Sigmoid colon (tissue), 7 donors: ENCODE data around the gene PKMYT1. TPM values are rescaled to one million over a fixed set of nuclear protein-coding genes. Genes with fewer than 3 reads are reported as not detected.

Experiments used
- DNase-seq: peaks from one replicate; pipeline ENCODE4 v3.0.0-alpha.2; 2019
- H3K27ac ChIP-seq, 4 donors: fragments of 200-600 bp; sonication (generic); one replicate each; pipeline ENCODE4 v1.5.1; 2016 to 2019; ENCODE audit warnings: mild to moderate bottlenecking in 1 of 4
- H3K27me3 ChIP-seq, 3 donors: fragments of 200-600 bp; sonication (generic); one replicate each; pipeline ENCODE4 v1.5.1; 2019; ENCODE audit warnings: mild to moderate bottlenecking in 1 of 3
- H3K36me3 ChIP-seq, 4 donors: fragments of 200-600 bp; sonication (generic); one replicate each; pipeline ENCODE4 v1.5.1; 2016 to 2019
- H3K4me1 ChIP-seq, 4 donors: fragments of 200-600 bp; sonication (generic); one replicate each; pipeline ENCODE4 v1.5.1; 2017 to 2019
- H3K4me3 ChIP-seq, 4 donors: fragments of 200-600 bp; sonication (generic); one replicate each; pipeline ENCODE4 v1.5.1; 2017 to 2019; ENCODE audit warnings: mild to moderate bottlenecking in 2 of 4, moderate library complexity in 1 of 4
- H3K9me3 ChIP-seq, 4 donors: fragments of 200-600 bp in 3 of 4; sonication (generic) in 3 of 4; one replicate each; pipeline versions ENCODE4 v1.5.1 to v1.6.1; 2013 to 2019
- EP300 ChIP-seq, 4 donors: sonication (generic); formaldehyde crosslinking; IDR thresholded peaks; one replicate each; pipeline ENCODE4 v1.6.1; 2017; ENCODE audit warnings: antibody characterized with exemption in 4 of 4
- POLR2A ChIP-seq, 2 donors: fragments of 450-650 bp; IDR thresholded peaks; one replicate each; pipeline ENCODE4 v1.6.1; 2016; ENCODE audit warnings: antibody characterized with exemption in 2 of 2, mild to moderate bottlenecking in 2 of 2, moderate library complexity in 2 of 2
- POLR2AphosphoS5 ChIP-seq, 4 donors: sonication (generic); formaldehyde crosslinking; IDR thresholded peaks; one replicate each; pipeline ENCODE4 v1.6.1; 2017; ENCODE audit warnings: antibody characterized with exemption in 4 of 4
- WGBS, 2 donors: extraction: QIAGEN DNeasy Blood & Tissue Kit; methylation state at CpG; one replicate each; pipeline ENCODE4 v1.1.7; 2013; 5-methylcytosine and 5-hydroxymethylcytosine counted together
- intact Hi-C: fragments of 100-400 bp; cut with DNase I; formaldehyde crosslinking; loops from one replicate; pipeline ENCODE4 v1.15.1; 2023
- polyA plus RNA-seq, 3 donors: library from polyadenylated mRNA; stranded (reverse); fragments of 200-250 nt; gene quantifications; one replicate each; pipeline ENCODE4 v1.2.3, GENCODE V29; 2013
- total RNA-seq, 4 donors: library from RNA; depleted of rRNA; stranded (reverse); fragments of >200 nt; gene quantifications; one replicate each; pipeline ENCODE4 v1.1.0, GENCODE V29; 2016
- TF ChIP-seq, protein P1 (sequence below), 4 experiments: fragments of 450-650 bp in 3 of 4; fragments of 200-600 bp in 1 of 4; IDR thresholded peaks; one replicate each; pipeline ENCODE4 v1.5.1; 2016 to 2019; ENCODE audit warnings: antibody characterized with exemption in 4 of 4, mild to moderate bottlenecking in 3 of 4, moderate library complexity in 2 of 4
- donor health status: healthy with polysubstance abuse.
- donor health status: Bipolar disorder and iron deficiency.
- donor health status: healthy.

The PKMYT1 gene
- total and polyA plus RNA-seq, 7 donors: 0.95 to 33.1 (median 2.9) TPM; not detected in 3

DNA sequence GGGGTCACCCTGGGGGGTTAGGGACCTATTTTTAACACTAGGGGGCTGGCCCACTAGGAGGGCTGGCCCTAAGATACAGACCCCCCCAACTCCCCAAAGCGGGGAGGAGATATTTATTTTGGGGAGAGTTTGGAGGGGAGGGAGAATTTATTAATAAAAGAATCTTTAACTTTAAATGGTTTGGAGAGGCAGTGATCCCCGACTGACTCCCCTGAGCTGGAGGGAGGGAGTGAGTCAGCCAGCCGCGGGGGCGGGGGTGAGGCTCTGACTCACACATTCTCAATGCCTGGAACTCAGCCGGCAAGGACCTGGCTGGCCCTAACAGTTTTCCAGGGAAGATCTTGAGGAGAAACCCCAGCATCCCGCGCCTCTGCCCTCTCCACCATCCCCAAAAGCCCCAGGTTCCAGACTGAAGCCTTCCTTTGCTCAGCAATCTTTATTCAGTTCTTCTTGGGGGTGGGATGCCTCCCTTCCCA, 42.0 kb upstream of the PKMYT1 start:
- WGBS, 2 donors: 20 to 25% methylated on average over 8 of the region's 8 CpGs
- intact Hi-C loops: no loop called here
- peak; percentile 96 for DNase-seq
- H3K27ac ChIP-seq: peak overlapping the region; percentile 98 to 99 (median 98)
- peaks cover 0 to 17% (median 14%) of the 10 kb centered on the region in 4 donors for H3K36me3 ChIP-seq
- peaks cover 14 to 22% (median 20%) of the 10 kb centered on the region in 3 donors for H3K27me3 ChIP-seq
- no peaks in the 10 kb centered on the region for H3K9me3 ChIP-seq
- H3K4me1 ChIP-seq: peaks cover 0 to 62% (median 54%) of the 10 kb centered on the region in 4 donors
- TF ChIP-seq, protein P1, sequence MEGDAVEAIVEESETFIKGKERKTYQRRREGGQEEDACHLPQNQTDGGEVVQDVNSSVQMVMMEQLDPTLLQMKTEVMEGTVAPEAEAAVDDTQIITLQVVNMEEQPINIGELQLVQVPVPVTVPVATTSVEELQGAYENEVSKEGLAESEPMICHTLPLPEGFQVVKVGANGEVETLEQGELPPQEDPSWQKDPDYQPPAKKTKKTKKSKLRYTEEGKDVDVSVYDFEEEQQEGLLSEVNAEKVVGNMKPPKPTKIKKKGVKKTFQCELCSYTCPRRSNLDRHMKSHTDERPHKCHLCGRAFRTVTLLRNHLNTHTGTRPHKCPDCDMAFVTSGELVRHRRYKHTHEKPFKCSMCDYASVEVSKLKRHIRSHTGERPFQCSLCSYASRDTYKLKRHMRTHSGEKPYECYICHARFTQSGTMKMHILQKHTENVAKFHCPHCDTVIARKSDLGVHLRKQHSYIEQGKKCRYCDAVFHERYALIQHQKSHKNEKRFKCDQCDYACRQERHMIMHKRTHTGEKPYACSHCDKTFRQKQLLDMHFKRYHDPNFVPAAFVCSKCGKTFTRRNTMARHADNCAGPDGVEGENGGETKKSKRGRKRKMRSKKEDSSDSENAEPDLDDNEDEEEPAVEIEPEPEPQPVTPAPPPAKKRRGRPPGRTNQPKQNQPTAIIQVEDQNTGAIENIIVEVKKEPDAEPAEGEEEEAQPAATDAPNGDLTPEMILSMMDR (IDR thresholded peaks at IDR 0.05): no peak
- TF ChIP-seq POLR2AphosphoS5 (IDR thresholded peaks at IDR 0.05): peak; percentile 52 to 73 (median 68)
- H3K4me3 ChIP-seq: peak overlapping the region in 3 of 4 donors; percentile 65 to 74 (median 67)

DNA sequence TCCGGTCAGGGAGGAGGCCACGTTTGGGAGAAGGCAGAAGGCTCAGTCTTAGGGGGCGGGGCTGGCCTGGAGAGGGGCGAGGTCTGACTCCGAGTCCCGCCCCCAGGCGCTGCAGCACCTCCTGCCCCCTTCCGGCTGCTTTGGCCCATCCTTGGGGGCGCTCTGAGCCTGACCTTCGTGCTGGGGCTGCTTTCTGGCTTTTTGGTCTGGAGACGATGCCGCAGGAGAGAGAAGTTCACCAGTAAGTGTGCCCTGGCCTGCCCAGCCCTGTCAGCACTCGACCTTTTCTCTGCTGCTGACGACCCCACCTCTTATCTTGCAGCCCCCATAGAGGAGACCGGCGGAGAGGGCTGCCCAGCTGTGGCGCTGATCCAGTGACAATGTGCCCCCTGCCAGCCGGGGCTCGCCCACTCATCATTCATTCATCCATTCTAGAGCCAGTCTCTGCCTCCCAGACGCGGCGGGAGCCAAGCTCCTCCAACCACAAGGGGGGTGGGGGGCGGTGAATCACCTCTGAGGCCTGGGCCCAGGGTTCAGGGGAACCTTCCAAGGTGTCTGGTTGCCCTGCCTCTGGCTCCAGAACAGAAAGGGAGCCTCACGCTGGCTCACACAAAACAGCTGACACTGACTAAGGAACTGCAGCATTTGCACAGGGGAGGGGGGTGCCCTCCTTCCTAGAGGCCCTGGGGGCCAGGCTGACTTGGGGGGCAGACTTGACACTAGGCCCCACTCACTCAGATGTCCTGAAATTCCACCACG, 41.4 kb upstream of the PKMYT1 start:
- TF ChIP-seq POLR2A (IDR thresholded peaks at IDR 0.05) (no peak), EP300 (IDR thresholded peaks at IDR 0.05) (no peak), POLR2AphosphoS5 (IDR thresholded peaks at IDR 0.05) (peak in 1 of 4 donors; percentile 21)
- TF ChIP-seq, protein P1 (IDR thresholded peaks at IDR 0.05): peak in 1 of 4 experiments; percentile 27
- H3K27me3 ChIP-seq: peaks cover 17 to 28% (median 24%) of the 10 kb centered on the region in 3 donors
- peak overlapping the region; percentile 46 to 74 (median 61) for H3K4me3 ChIP-seq
- peak overlapping the region; percentile 98 to 99 (median 98) for H3K27ac ChIP-seq
- peaks cover 0 to 62% (median 54%) of the 10 kb centered on the region in 4 donors for H3K4me1 ChIP-seq
- no peaks in the 10 kb centered on the region for H3K9me3 ChIP-seq
- intact Hi-C loops: loop anchor here (2.0 kb wide), 1 partner anchor 261 kb away; the partner anchor contains the start of gene ZNF263
- WGBS, 2 donors: 17 to 18% methylated on average over 25 of the region's 25 CpGs
- DNase-seq: peak; percentile 90
- H3K36me3 ChIP-seq: peaks cover 0 to 11% (median 9%) of the 10 kb centered on the region in 4 donors

DNA sequence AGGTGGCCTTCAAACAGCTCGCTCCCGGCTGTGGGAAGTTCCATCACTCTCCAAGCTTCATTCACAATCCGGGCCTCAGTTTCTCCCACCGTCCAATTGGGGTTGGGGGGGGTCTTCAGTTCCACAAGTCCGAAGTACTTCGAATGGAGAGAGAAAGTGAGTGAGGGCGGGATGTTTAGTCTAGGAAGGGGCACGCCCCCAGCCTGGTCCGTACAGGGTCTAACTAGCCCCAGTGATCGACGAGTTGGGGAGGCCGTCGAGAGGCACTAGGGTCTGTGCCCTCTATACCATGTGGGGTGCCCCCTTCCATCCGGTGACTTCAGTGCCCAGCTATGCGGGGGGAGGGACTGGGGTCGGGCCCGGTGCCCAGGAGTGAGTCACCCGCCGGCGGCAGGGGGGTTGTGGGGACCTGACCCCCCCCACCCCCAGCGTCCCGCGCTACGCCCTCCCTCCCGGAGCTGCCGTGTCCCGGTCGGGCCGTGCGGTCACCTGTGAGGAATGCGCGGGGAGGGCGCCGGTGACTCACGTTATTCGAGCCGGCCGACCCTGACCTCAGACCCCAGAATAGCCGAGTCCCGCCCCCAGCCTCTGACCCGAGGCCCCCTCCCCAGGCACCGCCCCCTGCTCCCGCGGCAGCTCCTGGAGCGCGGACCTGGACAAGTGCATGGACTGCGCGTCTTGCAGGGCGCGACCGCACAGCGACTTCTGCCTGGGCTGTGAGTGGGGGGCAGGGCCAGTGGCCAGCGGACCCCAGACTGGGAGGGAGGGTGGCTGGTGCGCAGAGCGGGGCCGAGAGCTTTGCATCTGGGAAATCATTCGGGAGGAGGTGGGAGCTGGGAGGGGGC, 40.6 kb upstream of the PKMYT1 start:
- peaks cover 0 to 62% (median 54%) of the 10 kb centered on the region in 4 donors for H3K4me1 ChIP-seq
- peak; percentile 94 for DNase-seq
- peak overlapping the region; percentile 46 to 74 (median 61) for H3K4me3 ChIP-seq
- peak; percentile 49 to 90 (median 70) for TF ChIP-seq POLR2AphosphoS5 (IDR thresholded peaks at IDR 0.05)
- peak in 2 of 4 donors; percentile 57 to 80 for TF ChIP-seq EP300 (IDR thresholded peaks at IDR 0.05)
- TF ChIP-seq, protein P1 (IDR thresholded peaks at IDR 0.05): no peak
- no peak for TF ChIP-seq POLR2A (IDR thresholded peaks at IDR 0.05)
- peak overlapping the region; percentile 98 to 99 (median 98) for H3K27ac ChIP-seq
- intact Hi-C loops: loop anchor here (2.0 kb wide), 1 partner anchor 262 kb away; the partner anchor contains the start of gene ZNF263
- H3K36me3 ChIP-seq: peaks cover 0 to 3% (median 1%) of the 10 kb centered on the region in 4 donors
- H3K9me3 ChIP-seq: no peaks in the 10 kb centered on the region
- H3K27me3 ChIP-seq: peaks cover 17 to 28% (median 24%) of the 10 kb centered on the region in 3 donors
- 0 to 1% methylated on average over 57 of the region's 57 CpGs for WGBS, 2 donors

DNA sequence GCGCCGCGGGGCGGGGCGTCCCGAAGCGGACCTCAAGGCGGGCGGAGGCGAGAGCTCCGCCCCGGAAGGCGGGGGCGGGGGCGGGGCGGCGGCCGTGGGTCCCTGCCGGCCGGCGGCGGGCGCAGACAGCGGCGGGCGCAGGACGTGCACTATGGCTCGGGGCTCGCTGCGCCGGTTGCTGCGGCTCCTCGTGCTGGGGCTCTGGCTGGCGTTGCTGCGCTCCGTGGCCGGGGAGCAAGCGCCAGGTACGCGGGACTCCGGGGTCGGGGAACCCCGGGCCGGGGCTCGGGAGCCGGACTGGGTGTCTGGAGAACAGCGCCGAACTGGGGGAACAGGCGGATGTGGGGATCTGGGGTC, 40.0 kb upstream of the PKMYT1 start, which contains the start of gene TNFRSF12A:
TSS of gene TNFRSF12A (plus strand) at position 122 of the 357 bp plus-strand sequence. CDS start at position 152, 30 bp downstream.
- peak; percentile 83 for DNase-seq
- peak within 1 kb of the TSS; percentile 46 to 74 (median 61) for H3K4me3 ChIP-seq
- intact Hi-C loops: loop anchor here (2.0 kb wide), 1 partner anchor 263 kb away; the partner anchor contains the start of gene ZNF263
- peak within 1 kb of the TSS; percentile 98 to 99 (median 98) for H3K27ac ChIP-seq
- H3K4me1 ChIP-seq: peaks cover 0 to 59% (median 53%) of the 10 kb centered on the region in 4 donors
- H3K9me3 ChIP-seq: no peaks in the 10 kb centered on the region
- TF ChIP-seq EP300 (IDR thresholded peaks at IDR 0.05) (no peak), POLR2AphosphoS5 (IDR thresholded peaks at IDR 0.05) (peak; percentile 56 to 90 (median 88)), POLR2A (IDR thresholded peaks at IDR 0.05) (peak in 1 of 2 donors; percentile 51)
- TF ChIP-seq, protein P1 (IDR thresholded peaks at IDR 0.05): no peak
- no peaks in the 10 kb centered on the region for H3K36me3 ChIP-seq
- WGBS, 2 donors: 1% methylated on average over 49 of the region's 49 CpGs
- peaks cover 17 to 28% (median 24%) of the 10 kb centered on the region in 3 donors for H3K27me3 ChIP-seq
